HepG2 (cell line): ENCODE measurements around the gene KCND3. TPM values are rescaled to one million over a fixed set of nuclear protein-coding genes. Genes with fewer than 3 reads are reported as not detected.

Experiments
- ATAC-seq: fragments of 200-7000 bp; cut with Tn5 transposase; 3 replicates; pipeline ENCODE4 v1.9.1; 2020; ENCODE audit warnings: mild to moderate bottlenecking, moderate library complexity
- BruUV-seq: library from RNA; stranded (reverse); fragments of 400-500 nt; replicated peaks from 2 replicates; lab custom pipeline; 2021; lab: Mats Ljungman, UMichigan
- CTCF ChIA-PET: fragments of 300-600 bp; formaldehyde crosslinking; extraction: SDS; loops from one replicate; lab custom pipeline; 2021; ENCODE audit warnings: low total read pairs, inconsistent platforms, low intra/inter-chr PET ratio; lab: Yijun Ruan, JAX
- POLR2A ChIA-PET: fragments of 350-600 bp; sonication (Branson Sonifier 250); formaldehyde crosslinking; loops from one replicate; lab custom pipeline; 2020; ENCODE audit warnings: antibody characterized with exemption, inconsistent platforms; lab: Yijun Ruan, JAX
- DNase-seq: peaks from one replicate; pipeline ENCODE4 v3.0.0-alpha.2; 2015; ENCODE audit warnings: low spot score
- FAIRE-seq: peaks from 3 replicates; lab custom pipeline; 2011; peaks lifted over from hg19 to GRCh38; lab: Jason Lieb, UNC
- H2AFZ ChIP-seq: one replicate; pipeline ENCODE4 v1.6.1; 2011; ENCODE audit warnings: low read length, inconsistent platforms
- H3K27ac ChIP-seq: fragments of 300-600 bp; 3 replicates; pipeline ENCODE4 v1.8.0; 2011; ENCODE audit warnings: mixed run types, mild to moderate bottlenecking, mixed read lengths, low read length, inconsistent platforms; ENCODE audit not compliant: insufficient read depth; ENCODE audit errors: extremely low read length
- H3K27me3 ChIP-seq, 2 experiments: fragments of 200-600 bp in 1 of 2; 2 replicates in 1 of 2; 3 replicates in 1 of 2; pipeline versions ENCODE4 v1.6.0 to v1.8.0; 2011; ENCODE audit warnings: low read length in 2 of 2, mild to moderate bottlenecking in 2 of 2, moderate library complexity in 2 of 2, inconsistent platforms in 1 of 2; ENCODE audit not compliant: insufficient read depth in 2 of 2, control insufficient read depth in 1 of 2
- H3K36me3 ChIP-seq, 2 experiments: fragments of 200-600 bp in 1 of 2; replicated peaks in 1 of 2; 2 replicates in 1 of 2; 3 replicates in 1 of 2; pipeline versions ENCODE4 v1.5.1 to v1.8.0; 2011; ENCODE audit warnings: low read length in 2 of 2, inconsistent platforms in 1 of 2; ENCODE audit not compliant: insufficient read depth in 2 of 2, control insufficient read depth in 1 of 2
- H3K4me1 ChIP-seq: 2 replicates; pipeline ENCODE4 v1.5.1; 2012; ENCODE audit warnings: low read length, inconsistent platforms; ENCODE audit not compliant: insufficient read depth
- H3K4me2 ChIP-seq: 2 replicates; pipeline ENCODE4 v1.6.0; 2011; ENCODE audit warnings: low read depth, low read length, inconsistent platforms
- H3K4me3 ChIP-seq, 3 experiments: fragments of 200-600 bp in 1 of 3; sonication (generic), shearing (Covaris generic) in 1 of 3; replicated peaks in 1 of 3; 2 replicates each; pipeline ENCODE4 v1.5.1; 2011 to 2016; ENCODE audit warnings: low read length in 3 of 3, inconsistent platforms in 2 of 3, low read depth in 2 of 3, mild to moderate bottlenecking in 2 of 3, control low read depth in 1 of 3, mixed read lengths in 1 of 3; ENCODE audit not compliant: insufficient read depth in 1 of 3
- H3K79me2 ChIP-seq: one replicate; pipeline ENCODE4 v1.6.1; 2011; ENCODE audit warnings: low read length, inconsistent platforms; ENCODE audit not compliant: insufficient read depth
- H3K9ac ChIP-seq: 2 replicates; pipeline ENCODE4 v1.6.0; 2011; ENCODE audit warnings: mild to moderate bottlenecking, low read depth, low read length, inconsistent platforms; ENCODE audit not compliant: insufficient read depth
- H3K9me3 ChIP-seq: 2 replicates; pipeline ENCODE4 v1.5.1; 2012; ENCODE audit warnings: mild to moderate bottlenecking, low read length
- H4K20me1 ChIP-seq: 2 replicates; pipeline ENCODE4 v1.6.0; 2011; ENCODE audit warnings: inconsistent platforms, mild to moderate bottlenecking, low read length, moderate library complexity; ENCODE audit not compliant: insufficient read depth
- ATF3 ChIP-seq: sonication (generic); formaldehyde crosslinking; IDR thresholded peaks from 2 replicates; pipeline ENCODE4 v1.4.0; 2020; ENCODE audit warnings: missing genetic modification reagents
- ATF4 ChIP-seq, 2 experiments: fragments of 450-650 bp in 1 of 2; sonication (generic) in 1 of 2; formaldehyde crosslinking; IDR thresholded peaks; 2 replicates each; pipeline versions ENCODE4 v1.5.0 to v1.8.0; 2020 to 2022; ENCODE audit warnings: mild to moderate bottlenecking in 1 of 2, missing genetic modification reagents in 1 of 2
- CSRNP2 ChIP-seq: sonication (generic); formaldehyde crosslinking; conservative IDR thresholded peaks from 2 replicates; pipeline ENCODE4 v1.8.0; 2022; ENCODE audit warnings: low read depth, missing genetic modification reagents
- FOXO1 ChIP-seq: sonication (generic); formaldehyde crosslinking; IDR thresholded peaks from 2 replicates; pipeline ENCODE4 v1.4.0; 2020; ENCODE audit warnings: missing genetic modification reagents
- KLF12 ChIP-seq: sonication (generic); formaldehyde crosslinking; IDR thresholded peaks from 2 replicates; pipeline ENCODE4 v1.4.0; 2020; ENCODE audit warnings: missing genetic modification reagents, borderline replicate concordance
- ZFY ChIP-seq: sonication (generic); formaldehyde crosslinking; IDR thresholded peaks from 2 replicates; pipeline ENCODE4 v1.4.0; 2020; ENCODE audit warnings: missing genetic modification reagents
- ZNF281 ChIP-seq: sonication (generic); formaldehyde crosslinking; IDR thresholded peaks from 2 replicates; pipeline ENCODE4 v1.4.0; 2020; ENCODE audit warnings: missing genetic modification reagents, borderline replicate concordance
- ZNF776 ChIP-seq: sonication (generic); formaldehyde crosslinking; IDR thresholded peaks from 2 replicates; pipeline ENCODE4 v1.4.0; 2020; ENCODE audit warnings: mild to moderate bottlenecking, missing genetic modification reagents
- WGBS: methylation state at CpG from one replicate; pipeline ENCODE4 v1.1.6; 2017; ENCODE audit warnings: low lambda C conversion rate; 5-methylcytosine and 5-hydroxymethylcytosine counted together
- in situ Hi-C: cut with HindIII; loops from 2 replicates; pipeline ENCODE4 v1.10.0; 2017; ENCODE audit warnings: low pct_unique_long_range_greater_than_20kb; ENCODE audit not compliant: extremely low pct_ligation_motif_present
- intact Hi-C: fragments of 100-400 bp; cut with micrococcal nuclease; formaldehyde crosslinking; loops from one replicate; pipeline ENCODE4 v1.10.0; 2022; ENCODE audit not compliant: unreplicated experiment
- polyA plus RNA-seq, 8 experiments: library from polyadenylated mRNA; depleted of rRNA in 3 of 8; stranded (reverse) in 7 of 8; unstranded in 1 of 8; fragments of >200 nt; fragmentation: Illumina TruSeq in 4 of 8; extraction: Trizol in 4 of 8; gene quantifications; 2 replicates each; pipeline versions ENCODE4 v1.2.1 to v1.2.3, GENCODE V29; 2011 to 2016; ENCODE audit warnings: low read depth in 4 of 8, missing spikeins in 1 of 8, mixed read lengths in 1 of 8; ENCODE audit not compliant: insufficient read depth in 1 of 8
- total RNA-seq, 5 experiments: library from RNA; depleted of rRNA; stranded (reverse); fragments of >200 nt; fragmentation: Illumina TruSeq; extraction: Trizol; gene quantifications; 2 replicates each; pipeline ENCODE4 v1.2.3, GENCODE V29; 2016; ENCODE audit warnings: low read depth in 1 of 5

KCND3 gene
- total and polyA plus RNA-seq, 2 of the 13 experiments (the other 11 are each of a cell fraction or from before 2014, with no cell fraction given): 0.04 TPM; not detected in 1

- no peak overlapping the region for H3K9ac ChIP-seq
- no peaks in the 10 kb centered on the region for H3K79me2 ChIP-seq
- TF ChIP-seq ATF3 (CRISPR knock-in tag): no peak
- TF ChIP-seq ZNF776: no peak
- no peak for TF ChIP-seq CSRNP2 (CRISPR knock-in tag)
- no peak for TF ChIP-seq ATF4 (CRISPR knock-in tag; IDR thresholded peaks at IDR 0.05)
- no peak for TF ChIP-seq KLF12 (CRISPR knock-in tag)
- no peak for TF ChIP-seq ZNF281
- TF ChIP-seq ZFY (CRISPR knock-in tag): 0 out of 2 replicates have a peak, but pooled peaks have one; percentile 9
- no peak for TF ChIP-seq FOXO1
- no peak for FAIRE-seq
- H3K27me3 ChIP-seq: peaks cover 7 to 72% of the 10 kb centered on the region in 2 experiments; a peak in 4 of 5 replicates
- H3K9me3 ChIP-seq: no peaks in the 10 kb centered on the region
- CTCF ChIA-PET: no interaction called here
- no peak overlapping the region for H2AFZ ChIP-seq
- DNase-seq: no peak
- POLR2A ChIA-PET: no interaction called here
- in situ Hi-C loops (no loop called here), intact Hi-C loops (no loop called here)
- H3K27ac ChIP-seq: no peak overlapping the region
- peak overlapping the region; percentile 56; the same call in 1 of the 2 replicates for H3K4me2 ChIP-seq
- H3K4me3 ChIP-seq: peak overlapping the region in 2 of 3 experiments; percentile 36 to 55; a peak in 3 of 6 replicates
- peaks cover 32% of the 10 kb centered on the region for H3K4me1 ChIP-seq
- H3K36me3 ChIP-seq: no peaks in the 10 kb centered on the region
- 9% methylated on average over 31 of the region's 72 CpGs for WGBS
- BruUV-seq: no TSS peak
- 0 out of 2 replicates have a peak, but pooled peaks cover 3% of the 10 kb centered on the region for H4K20me1 ChIP-seq
- peak; percentile 53 for ATAC-seq
These were observed 784 bp upstream of the KCND3 start for GRCh38 chr1:111990026-111990877.
